Tibial nerve (tissue), 4 donors: ENCODE results near the gene RNF181. TPM values are rescaled to one million over a fixed set of nuclear protein-coding genes. Genes with fewer than 3 reads are reported as not detected.

Source experiments
- DNase-seq, 2 donors: peaks; one replicate each; pipeline ENCODE4 v3.0.0-alpha.2; 2019; ENCODE audit warnings: low spot score in 2 of 2
- H3K27ac ChIP-seq, 4 donors: fragments of 200-600 bp; sonication (generic) in 3 of 4; one replicate each; pipeline ENCODE4 v1.5.1; 2017 to 2019; ENCODE audit warnings: mild to moderate bottlenecking in 1 of 4
- H3K27me3 ChIP-seq, 2 donors: fragments of 200-600 bp; sonication (generic) in 1 of 2; one replicate each; pipeline versions ENCODE4 v1.5.1 to v1.6.0; 2017 to 2019
- H3K36me3 ChIP-seq, 3 donors: fragments of 200-600 bp; sonication (generic); one replicate each; pipeline ENCODE4 v1.5.1; 2018 to 2019
- H3K4me1 ChIP-seq, 4 donors: fragments of 200-600 bp; sonication (generic) in 3 of 4; one replicate each; pipeline ENCODE4 v1.5.1; 2017 to 2019
- H3K4me3 ChIP-seq, 4 donors: fragments of 200-600 bp; sonication (generic) in 3 of 4; one replicate each; pipeline ENCODE4 v1.5.1; 2017 to 2019; ENCODE audit warnings: mild to moderate bottlenecking in 1 of 4, moderate library complexity in 1 of 4
- H3K9me3 ChIP-seq, 4 donors: fragments of 200-600 bp; sonication (generic) in 3 of 4; one replicate each; pipeline ENCODE4 v1.5.1; 2017 to 2019
- CTCF ChIP-seq, 5 experiments: fragments of 200-600 bp in 3 of 5; fragments of 450-650 bp in 2 of 5; sonication (generic) in 3 of 5; IDR thresholded peaks; one replicate each; pipeline ENCODE4 v1.5.1; 2016 to 2019; ENCODE audit warnings: antibody characterized with exemption in 5 of 5, mild to moderate bottlenecking in 3 of 5, moderate library complexity in 2 of 5
- EP300 ChIP-seq, 2 donors: sonication (generic); formaldehyde crosslinking; IDR thresholded peaks; one replicate each; pipeline ENCODE4 v1.6.1; 2017; ENCODE audit warnings: antibody characterized with exemption in 2 of 2, mild to moderate bottlenecking in 1 of 2
- POLR2A ChIP-seq, 2 donors: fragments of 450-650 bp; IDR thresholded peaks; one replicate each; pipeline ENCODE4 v1.6.1; 2017; ENCODE audit warnings: antibody characterized with exemption in 2 of 2, mild to moderate bottlenecking in 2 of 2, moderate library complexity in 2 of 2
- WGBS, 2 donors: methylation state at CpG; one replicate each; pipeline ENCODE4 v1.1.5; 2018; 5-methylcytosine and 5-hydroxymethylcytosine counted together
- total RNA-seq, 4 donors: library from RNA; depleted of rRNA; stranded (reverse); fragments of >200 nt; gene quantifications; one replicate each; pipeline ENCODE4 v1.1.0, GENCODE V29; 2016

Gene RNF181
- total RNA-seq, 4 donors from 2014 or later: 117 to 212 (median 162) TPM

DNA sequence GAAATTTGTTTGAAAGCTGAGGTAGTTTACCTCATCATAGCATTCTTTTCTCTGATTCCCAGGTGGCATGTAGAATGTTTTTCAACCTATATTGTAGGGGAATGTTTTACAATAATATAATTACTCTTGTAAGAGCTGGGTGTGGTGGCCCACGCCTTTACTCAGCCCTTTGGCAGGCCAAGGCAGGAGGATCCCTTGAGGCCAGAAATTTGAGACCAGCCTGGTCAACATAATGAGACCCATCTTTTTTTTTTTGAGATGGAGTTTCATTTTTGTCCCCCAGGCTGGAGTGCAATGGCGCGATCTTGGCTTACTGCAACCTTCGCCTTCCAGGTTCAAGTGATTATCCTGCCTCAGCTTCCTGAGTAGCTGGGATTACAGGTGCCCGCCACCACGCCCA, 24.1 kb downstream of the RNF181 start:
- Histone ChIP-seq H3K9me3 (no peaks in the 10 kb centered on the region), H3K4me3 (no peak overlapping the region), H3K4me1 (peaks cover 0 to 28% (median 12%) of the 10 kb centered on the region in 4 donors), H3K36me3 (peaks cover 0 to 58% (median 15%) of the 10 kb centered on the region in 3 donors), H3K27me3 (no peaks in the 10 kb centered on the region), H3K27ac (no peak overlapping the region)
- WGBS, 2 donors: 93 to 94% methylated on average over 6 of the region's 6 CpGs
- DNase-seq: no peak
- TF ChIP-seq EP300 (IDR thresholded peaks at IDR 0.05) (no peak), POLR2A (IDR thresholded peaks at IDR 0.05) (no peak), CTCF (IDR thresholded peaks at IDR 0.05) (no peak)

GRCh38 chr2:85621338-85621737, 25.8 kb downstream of the RNF181 start:
- WGBS, 2 donors: 93 to 96% methylated on average over 1 of the region's 1 CpG
- TF ChIP-seq POLR2A (IDR thresholded peaks at IDR 0.05): no peak
- no peak for TF ChIP-seq EP300 (IDR thresholded peaks at IDR 0.05)
- TF ChIP-seq CTCF (IDR thresholded peaks at IDR 0.05): no peak
- no peaks in the 10 kb centered on the region for H3K27me3 ChIP-seq
- H3K4me3 ChIP-seq: no peak overlapping the region
- H3K27ac ChIP-seq: no peak overlapping the region
- H3K9me3 ChIP-seq: no peaks in the 10 kb centered on the region
- peaks cover 0 to 19% (median 10%) of the 10 kb centered on the region in 4 donors for H3K4me1 ChIP-seq
- no peak for DNase-seq
- H3K36me3 ChIP-seq: peaks cover 0 to 75% (median 22%) of the 10 kb centered on the region in 3 donors

- TF ChIP-seq POLR2A (IDR thresholded peaks at IDR 0.05) (no peak), EP300 (IDR thresholded peaks at IDR 0.05) (no peak), CTCF (IDR thresholded peaks at IDR 0.05) (no peak)
- H3K4me3 ChIP-seq: no peak overlapping the region
- H3K4me1 ChIP-seq: peaks cover 0 to 3% (median 0%) of the 10 kb centered on the region in 4 donors
- 90 to 91% methylated on average over 5 of the region's 5 CpGs for WGBS, 2 donors
- no peak for DNase-seq
- peaks cover 0 to 99% (median 22%) of the 10 kb centered on the region in 3 donors for H3K36me3 ChIP-seq
- H3K27me3 ChIP-seq: no peaks in the 10 kb centered on the region
- H3K27ac ChIP-seq: no peak overlapping the region
- H3K9me3 ChIP-seq: no peaks in the 10 kb centered on the region
Observed at GRCh38 chr2:85623991-85624390, 28.4 kb downstream of the RNF181 start.

DNA sequence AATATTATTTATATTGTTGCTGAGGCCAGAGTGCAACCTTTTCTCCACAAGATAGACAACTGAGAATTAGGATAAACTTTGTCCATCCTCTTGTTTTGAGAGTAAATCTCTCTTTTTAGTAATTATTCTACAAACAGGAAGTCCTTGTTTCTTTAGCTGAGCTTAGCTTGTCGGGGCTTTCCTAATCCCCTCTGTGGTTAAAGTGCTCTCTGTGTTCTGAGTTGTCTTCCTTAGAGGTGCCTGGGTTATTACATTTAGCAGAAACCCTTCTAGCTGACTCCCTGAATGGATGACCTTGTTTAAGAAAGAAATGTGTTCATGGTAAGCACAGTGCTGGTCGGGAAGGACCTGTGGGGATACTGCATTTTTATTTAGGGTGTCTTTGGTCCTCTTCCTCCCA, 33.1 kb downstream of the RNF181 start:
- Histone ChIP-seq H3K27me3 (no peaks in the 10 kb centered on the region), H3K9me3 (no peaks in the 10 kb centered on the region), H3K4me1 (no peaks in the 10 kb centered on the region), H3K36me3 (peaks cover 0 to 98% (median 21%) of the 10 kb centered on the region in 3 donors), H3K4me3 (no peak overlapping the region), H3K27ac (no peak overlapping the region)
- 47 to 53% methylated on average over 2 of the region's 2 CpGs for whole genome bisulfite sequencing, 2 donors
- TF ChIP-seq EP300 (IDR thresholded peaks at IDR 0.05) (no peak), CTCF (IDR thresholded peaks at IDR 0.05) (no peak), POLR2A (IDR thresholded peaks at IDR 0.05) (no peak)
- DNase-seq: no peak

GRCh38 chr2:85631316-85631715, 35.8 kb downstream of the RNF181 start:
- Histone ChIP-seq H3K4me3 (no peak overlapping the region), H3K27ac (no peak overlapping the region), H3K9me3 (no peaks in the 10 kb centered on the region), H3K27me3 (no peaks in the 10 kb centered on the region), H3K36me3 (peaks cover 0 to 97% (median 12%) of the 10 kb centered on the region in 3 donors), H3K4me1 (no peaks in the 10 kb centered on the region)
- DNase-seq: no peak
- TF ChIP-seq CTCF (IDR thresholded peaks at IDR 0.05): no peak
- TF ChIP-seq EP300 (IDR thresholded peaks at IDR 0.05): no peak
- no peak for TF ChIP-seq POLR2A (IDR thresholded peaks at IDR 0.05)
- WGBS, 2 donors: 88 to 89% methylated on average over 3 of the region's 3 CpGs
